Rectal smooth muscle tissue (tissue), 1 donor: ENCODE measurements around the gene SLC41A3.
"Not testable (repeated sequence)": the region's sequence is repeated elsewhere in the genome, so short reads cannot be mapped to it uniquely, and the experiment has no call there.

Source experiments
- H3K27ac ChIP-seq: one replicate; pipeline ENCODE4 v1.7.0; 2013; ENCODE audit warnings: low read depth, low read length, inconsistent platforms
- H3K27me3 ChIP-seq: one replicate; pipeline ENCODE4 v1.7.0; 2013; ENCODE audit warnings: low read length; ENCODE audit not compliant: control insufficient read depth, insufficient read depth
- H3K36me3 ChIP-seq: one replicate; pipeline ENCODE4 v1.7.0; 2013; ENCODE audit warnings: low read length; ENCODE audit not compliant: control insufficient read depth, insufficient read depth
- H3K4me1 ChIP-seq: one replicate; pipeline ENCODE4 v1.7.0; 2013; ENCODE audit warnings: low read length; ENCODE audit not compliant: control insufficient read depth, insufficient read depth
- H3K4me3 ChIP-seq: one replicate; pipeline ENCODE4 v1.7.0; 2013; ENCODE audit warnings: low read length
- H3K9ac ChIP-seq: one replicate; pipeline ENCODE4 v1.7.0; 2013; ENCODE audit warnings: low read length

The SLC41A3 gene

GRCh38 chr3:126051234-126051633, 32.7 kb downstream of the SLC41A3 start:
- H3K4me3 ChIP-seq: no peak overlapping the region
- H3K9ac ChIP-seq: no peak overlapping the region
- H3K27ac ChIP-seq: no peak overlapping the region
- H3K27me3 ChIP-seq: no peaks in the 10 kb centered on the region
- no peaks in the 10 kb centered on the region for H3K4me1 ChIP-seq
- no peaks in the 10 kb centered on the region for H3K36me3 ChIP-seq

GRCh38 chr3:126050626-126051025, 33.3 kb downstream of the SLC41A3 start:
- Histone ChIP-seq H3K36me3 (no peaks in the 10 kb centered on the region), H3K4me1 (no peaks in the 10 kb centered on the region), H3K27me3 (no peaks in the 10 kb centered on the region), H3K4me3 (no peak overlapping the region), H3K9ac (no peak overlapping the region), H3K27ac (no peak overlapping the region)

DNA sequence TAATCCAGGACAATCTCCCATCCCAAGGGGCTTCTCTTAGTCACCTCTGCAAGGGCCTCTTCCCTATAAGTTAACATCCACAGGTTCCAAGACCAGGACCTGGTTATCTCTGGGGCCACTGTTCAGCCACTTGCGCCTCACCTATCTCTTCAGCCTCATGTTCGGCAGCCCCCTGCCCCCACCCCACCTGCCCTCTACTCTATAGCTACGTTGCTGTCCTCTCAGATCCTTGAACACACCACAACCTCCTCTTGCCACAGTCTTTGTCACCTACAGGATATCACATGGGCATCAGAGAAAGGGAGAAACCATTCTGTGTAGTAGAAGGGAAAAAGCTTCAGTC, 33.9 kb downstream of the SLC41A3 start:
- H3K9ac ChIP-seq: no peak overlapping the region
- H3K27me3 ChIP-seq: no peaks in the 10 kb centered on the region
- H3K27ac ChIP-seq: no peak overlapping the region
- no peaks in the 10 kb centered on the region for H3K4me1 ChIP-seq
- no peaks in the 10 kb centered on the region for H3K36me3 ChIP-seq
- no peak overlapping the region for H3K4me3 ChIP-seq

DNA sequence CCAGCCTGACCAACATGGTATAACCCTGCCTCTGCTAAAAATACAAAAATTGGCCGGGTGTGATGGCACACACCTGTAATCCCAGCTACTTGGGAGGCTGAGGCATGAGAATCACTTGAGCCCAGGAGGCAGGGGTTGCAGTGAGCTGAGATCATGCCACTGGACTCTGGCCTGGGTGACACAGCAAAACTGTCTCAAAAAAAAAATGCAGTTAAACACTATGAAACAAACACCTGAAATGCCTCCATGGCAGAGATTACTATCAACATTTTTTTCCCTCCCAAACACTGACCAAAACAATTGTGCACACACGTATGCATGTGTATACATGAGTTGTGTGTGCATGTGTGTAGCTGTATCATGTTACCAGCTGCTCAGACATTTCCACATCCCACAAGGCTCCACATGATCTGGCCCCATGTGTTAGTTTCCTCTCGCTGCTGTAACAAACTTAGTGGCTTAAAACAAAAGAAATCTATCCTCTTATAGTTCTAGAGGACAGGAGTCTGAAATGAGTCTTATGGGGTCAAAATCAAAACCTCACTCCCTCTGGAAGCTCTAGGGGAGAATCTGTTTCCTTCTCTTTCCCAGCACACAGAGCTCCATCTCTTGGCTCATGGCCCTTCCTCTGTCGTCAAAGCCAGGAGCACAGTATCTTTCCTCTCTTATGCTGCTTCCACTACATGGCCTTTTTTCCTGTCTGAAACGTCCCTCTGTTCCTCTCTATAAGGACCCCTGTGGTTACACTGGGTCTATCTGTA, 34.5 kb downstream of the SLC41A3 start:
- Histone ChIP-seq H3K27ac (no peak overlapping the region), H3K9ac (no peak overlapping the region), H3K36me3 (no peaks in the 10 kb centered on the region), H3K27me3 (no peaks in the 10 kb centered on the region), H3K4me1 (no peaks in the 10 kb centered on the region), H3K4me3 (no peak overlapping the region)

- H3K4me3 ChIP-seq: no peak overlapping the region
- no peaks in the 10 kb centered on the region for H3K27me3 ChIP-seq
- no peaks in the 10 kb centered on the region for H3K4me1 ChIP-seq
- no peaks in the 10 kb centered on the region for H3K36me3 ChIP-seq
- H3K27ac ChIP-seq: no peak overlapping the region
- H3K9ac ChIP-seq: no peak overlapping the region
Observed at GRCh38 chr3:126040386-126040785, 43.5 kb downstream of the SLC41A3 start.

- H3K36me3 ChIP-seq: no peaks in the 10 kb centered on the region
- H3K27ac ChIP-seq: no peak overlapping the region
- no peak overlapping the region for H3K9ac ChIP-seq
- H3K4me3 ChIP-seq: no peak overlapping the region
- H3K4me1 ChIP-seq: no peaks in the 10 kb centered on the region
- H3K27me3 ChIP-seq: no peaks in the 10 kb centered on the region
Observed at GRCh38 chr3:126039870-126040269, 44.1 kb downstream of the SLC41A3 start.

DNA sequence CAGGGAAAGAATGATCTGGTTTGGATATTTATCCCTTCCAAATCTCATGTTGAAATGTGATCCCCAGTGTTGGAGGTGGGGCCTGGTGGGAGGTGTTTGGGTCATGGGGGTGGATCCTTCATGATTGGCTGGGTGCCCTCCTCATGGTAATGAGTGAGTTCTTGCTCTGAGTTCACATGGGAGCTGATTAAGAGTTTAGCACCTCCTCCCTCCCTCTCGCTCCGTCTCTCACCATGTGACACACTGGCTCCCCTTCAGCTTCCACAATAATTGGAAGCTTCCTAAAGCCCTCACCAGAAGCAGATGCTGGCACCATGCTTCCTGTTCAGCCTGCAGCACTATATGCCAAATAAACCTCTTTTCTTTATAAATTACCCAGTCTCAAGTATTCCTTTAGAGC, 45.1 kb downstream of the SLC41A3 start:
- H3K27ac ChIP-seq, H3K4me3 ChIP-seq, H3K4me1 ChIP-seq, H3K9ac ChIP-seq, H3K36me3 ChIP-seq, H3K27me3 ChIP-seq: not testable (repeated sequence)

- no peak overlapping the region for H3K4me3 ChIP-seq
- no peaks in the 10 kb centered on the region for H3K27me3 ChIP-seq
- no peak overlapping the region for H3K27ac ChIP-seq
- H3K36me3 ChIP-seq: no peaks in the 10 kb centered on the region
- H3K9ac ChIP-seq: no peak overlapping the region
- no peaks in the 10 kb centered on the region for H3K4me1 ChIP-seq
Observed at GRCh38 chr3:126036056-126036549, 47.8 kb downstream of the SLC41A3 start.

DNA sequence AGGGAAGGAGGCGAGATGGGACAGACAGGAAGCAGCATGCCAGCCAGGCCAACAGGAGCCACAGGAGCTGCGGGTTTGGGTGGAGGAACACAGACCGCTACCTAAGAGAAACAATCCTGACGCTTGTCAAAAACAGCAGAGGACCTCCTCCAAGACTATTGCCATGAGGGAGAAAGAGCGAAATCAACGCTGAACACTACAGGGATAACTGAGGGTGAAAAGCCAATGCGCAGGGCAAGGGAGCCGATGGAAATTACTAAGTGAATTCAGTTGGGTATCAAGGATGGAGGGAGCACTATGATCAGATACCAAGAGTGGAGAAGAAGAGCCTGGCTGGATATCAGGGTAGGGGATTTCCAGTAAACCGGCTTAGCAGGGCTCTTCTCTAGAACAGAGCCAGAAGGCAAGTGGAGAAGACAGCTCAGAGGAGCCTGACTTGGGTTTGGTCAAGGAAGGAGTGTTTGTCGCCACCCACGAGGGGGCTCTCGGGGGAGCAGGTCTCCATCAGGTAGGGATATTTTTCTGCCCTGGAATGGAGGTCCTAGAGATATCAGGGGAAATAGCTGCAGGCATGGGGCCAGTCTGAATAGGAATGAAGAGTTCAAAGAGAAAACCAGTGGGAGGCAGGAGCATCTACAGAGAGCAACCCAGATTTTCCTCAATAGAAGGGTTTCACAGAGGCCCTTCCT, 48.4 kb downstream of the SLC41A3 start:
- no peaks in the 10 kb centered on the region for H3K4me1 ChIP-seq
- no peaks in the 10 kb centered on the region for H3K27me3 ChIP-seq
- no peaks in the 10 kb centered on the region for H3K36me3 ChIP-seq
- no peak overlapping the region for H3K27ac ChIP-seq
- no peak overlapping the region for H3K4me3 ChIP-seq
- H3K9ac ChIP-seq: no peak overlapping the region

- Histone ChIP-seq H3K36me3 (no peaks in the 10 kb centered on the region), H3K9ac (no peak overlapping the region), H3K4me3 (no peak overlapping the region), H3K27me3 (no peaks in the 10 kb centered on the region), H3K4me1 (no peaks in the 10 kb centered on the region), H3K27ac (no peak overlapping the region)
Observed at GRCh38 chr3:126034481-126035361, 49.2 kb downstream of the SLC41A3 start.

DNA sequence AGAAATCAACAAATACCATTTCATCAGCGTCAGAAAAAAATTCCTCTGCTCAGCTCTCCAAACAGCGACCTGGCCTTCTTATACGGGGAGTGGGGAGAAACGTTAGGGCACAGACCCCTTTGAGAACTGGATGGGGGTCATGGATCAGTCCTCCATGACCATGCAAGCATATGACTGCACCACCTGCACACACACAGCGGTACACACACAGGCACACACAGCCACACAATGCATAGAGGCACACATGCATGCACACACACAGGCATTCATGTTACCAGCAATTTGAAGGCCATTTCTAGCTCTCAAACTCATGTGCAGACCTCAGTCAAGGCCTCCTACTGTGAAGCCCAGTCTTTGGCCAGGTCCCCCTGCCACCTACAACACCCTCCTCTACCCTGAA, 50.2 kb downstream of the SLC41A3 start:
- no peaks in the 10 kb centered on the region for H3K27me3 ChIP-seq
- H3K36me3 ChIP-seq: no peaks in the 10 kb centered on the region
- no peaks in the 10 kb centered on the region for H3K4me1 ChIP-seq
- H3K9ac ChIP-seq: no peak overlapping the region
- H3K4me3 ChIP-seq: no peak overlapping the region
- H3K27ac ChIP-seq: no peak overlapping the region

DNA sequence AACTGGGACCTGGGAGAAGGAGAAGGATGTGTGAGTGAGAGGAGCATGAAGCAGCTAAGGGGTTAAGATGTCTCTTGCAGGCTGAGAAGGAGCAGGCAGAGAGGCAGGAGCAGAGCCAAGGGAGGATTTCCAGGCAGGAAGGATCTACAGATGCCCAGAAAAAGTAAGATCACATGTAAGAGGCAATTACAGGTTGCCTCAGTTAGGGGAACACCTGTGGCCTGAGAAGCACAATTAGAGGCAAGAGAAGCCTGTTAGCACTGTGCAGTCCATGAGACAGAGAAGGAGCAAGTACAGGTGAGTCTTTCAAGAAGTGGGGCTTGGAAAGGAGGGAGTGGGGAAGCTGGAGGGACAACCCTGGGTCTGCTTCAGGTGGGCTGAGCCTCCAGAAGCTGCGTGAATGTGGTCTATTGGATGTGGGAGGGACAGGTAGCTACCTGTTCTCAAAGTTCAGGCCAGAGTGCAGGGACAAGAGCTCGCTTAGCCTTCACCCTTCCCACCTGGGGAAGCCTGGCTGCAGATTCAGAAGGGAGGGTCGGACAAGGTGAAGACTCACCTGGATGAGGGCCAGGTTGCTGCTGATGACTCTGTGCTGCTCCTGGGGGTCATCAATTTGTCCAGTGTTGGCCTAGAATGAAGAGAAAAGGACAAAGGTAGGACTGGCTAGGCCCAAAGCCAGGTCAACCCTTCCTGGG, 50.7 kb downstream of the SLC41A3 start:
- Histone ChIP-seq H3K27me3 (no peaks in the 10 kb centered on the region), H3K9ac (no peak overlapping the region), H3K36me3 (no peaks in the 10 kb centered on the region), H3K27ac (no peak overlapping the region), H3K4me3 (no peak overlapping the region), H3K4me1 (no peaks in the 10 kb centered on the region)
